ENCODE results near the gene BCAS1.

GRCh38 chr20:53990003-53990402 is 80.4 kb downstream of the BCAS1 start:
- TF ChIP-seq ZNF70 (CRISPR knock-in tag; IDR thresholded peaks at IDR 0.05) = no peak
- TF ChIP-seq, protein P1, sequence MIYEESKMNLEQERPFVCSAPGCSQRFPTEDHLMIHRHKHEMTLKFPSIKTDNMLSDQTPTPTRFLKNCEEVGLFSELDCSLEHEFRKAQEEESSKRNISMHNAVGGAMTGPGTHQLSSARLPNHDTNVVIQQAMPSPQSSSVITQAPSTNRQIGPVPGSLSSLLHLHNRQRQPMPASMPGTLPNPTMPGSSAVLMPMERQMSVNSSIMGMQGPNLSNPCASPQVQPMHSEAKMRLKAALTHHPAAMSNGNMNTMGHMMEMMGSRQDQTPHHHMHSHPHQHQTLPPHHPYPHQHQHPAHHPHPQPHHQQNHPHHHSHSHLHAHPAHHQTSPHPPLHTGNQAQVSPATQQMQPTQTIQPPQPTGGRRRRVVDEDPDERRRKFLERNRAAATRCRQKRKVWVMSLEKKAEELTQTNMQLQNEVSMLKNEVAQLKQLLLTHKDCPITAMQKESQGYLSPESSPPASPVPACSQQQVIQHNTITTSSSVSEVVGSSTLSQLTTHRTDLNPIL (CRISPR knock-in tag; IDR thresholded peaks at IDR 0.05; ENCODE audit: low read depth) = no peak
- no peak for TF ChIP-seq CSRNP3 (CRISPR knock-in tag; IDR thresholded peaks at IDR 0.05)
- TF ChIP-seq SNAI2 (CRISPR knock-in tag; IDR thresholded peaks at IDR 0.05) = no peak
- no peak for TF ChIP-seq ZFP3 (CRISPR knock-in tag; IDR thresholded peaks at IDR 0.05)
- no peak for TF ChIP-seq ZNF8 (CRISPR knock-in tag; IDR thresholded peaks at IDR 0.05)
- TF ChIP-seq GLIS3 (CRISPR knock-in tag; IDR thresholded peaks at IDR 0.05) = no peak
- TF ChIP-seq, protein P2, sequence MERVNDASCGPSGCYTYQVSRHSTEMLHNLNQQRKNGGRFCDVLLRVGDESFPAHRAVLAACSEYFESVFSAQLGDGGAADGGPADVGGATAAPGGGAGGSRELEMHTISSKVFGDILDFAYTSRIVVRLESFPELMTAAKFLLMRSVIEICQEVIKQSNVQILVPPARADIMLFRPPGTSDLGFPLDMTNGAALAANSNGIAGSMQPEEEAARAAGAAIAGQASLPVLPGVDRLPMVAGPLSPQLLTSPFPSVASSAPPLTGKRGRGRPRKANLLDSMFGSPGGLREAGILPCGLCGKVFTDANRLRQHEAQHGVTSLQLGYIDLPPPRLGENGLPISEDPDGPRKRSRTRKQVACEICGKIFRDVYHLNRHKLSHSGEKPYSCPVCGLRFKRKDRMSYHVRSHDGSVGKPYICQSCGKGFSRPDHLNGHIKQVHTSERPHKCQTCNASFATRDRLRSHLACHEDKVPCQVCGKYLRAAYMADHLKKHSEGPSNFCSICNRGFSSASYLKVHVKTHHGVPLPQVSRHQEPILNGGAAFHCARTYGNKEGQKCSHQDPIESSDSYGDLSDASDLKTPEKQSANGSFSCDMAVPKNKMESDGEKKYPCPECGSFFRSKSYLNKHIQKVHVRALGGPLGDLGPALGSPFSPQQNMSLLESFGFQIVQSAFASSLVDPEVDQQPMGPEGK (CRISPR knock-in tag; IDR thresholded peaks at IDR 0.05; ENCODE audit: borderline replicate concordance) = no peak
- no peak for TF ChIP-seq ZFP30 (CRISPR knock-in tag; IDR thresholded peaks at IDR 0.05)
